Stimulated activated CD4-positive, alpha-beta T cell treated with anti-CD3 and anti-CD28 coated beads, Interleukin-15, amount 100 ng/mL, for 1 hour (primary cell): ENCODE measurements around the gene STPG4.

ENCODE experiments used
- DNase-seq, 2 donors: peaks; one replicate each; pipeline ENCODE4 v3.0.0-alpha.2; 2020; ENCODE audit warnings: low read depth in 1 of 2, low spot score in 1 of 2

The STPG4 gene

DNA sequence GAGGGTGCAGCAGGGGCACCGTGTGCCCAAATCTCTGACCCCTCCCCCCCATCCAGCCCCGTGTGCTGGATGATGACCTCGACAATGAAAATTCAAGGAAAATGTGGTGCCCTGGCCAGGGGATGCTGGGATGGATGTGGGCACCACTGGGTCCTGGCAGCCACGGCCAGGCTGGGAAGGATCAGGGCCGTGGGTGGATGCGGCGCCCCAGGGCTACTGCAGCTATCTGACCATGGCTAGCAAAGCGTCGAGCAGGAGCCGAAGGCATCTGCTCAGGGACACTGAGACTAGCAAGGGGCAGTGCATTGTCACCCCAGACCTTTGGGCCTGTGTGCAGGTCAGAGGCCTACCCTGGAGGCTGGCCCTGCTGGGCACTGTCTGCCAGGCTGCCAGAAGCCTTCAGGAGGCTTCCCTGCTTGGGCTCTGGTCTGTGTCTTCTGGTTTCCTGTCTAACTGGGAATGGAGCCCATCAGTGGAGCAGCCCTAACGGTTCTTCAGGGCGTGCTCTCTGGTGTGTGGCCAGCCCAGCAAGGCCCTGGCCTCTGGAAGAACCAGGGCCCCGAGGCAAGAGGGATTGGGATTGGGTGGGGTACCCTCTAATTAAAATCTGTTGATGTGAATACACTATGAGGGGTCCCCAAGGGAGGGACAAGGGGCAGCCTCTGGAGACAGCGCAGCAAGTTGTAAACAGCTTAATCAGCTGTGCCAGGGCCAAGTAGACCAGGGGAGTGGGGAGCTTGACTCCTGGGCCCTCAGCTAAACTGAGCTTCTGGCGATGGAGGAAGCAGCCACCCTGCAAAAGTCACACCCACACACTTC is 98.0 kb downstream of the STPG4 start:
- no peak for DNase-seq

DNA sequence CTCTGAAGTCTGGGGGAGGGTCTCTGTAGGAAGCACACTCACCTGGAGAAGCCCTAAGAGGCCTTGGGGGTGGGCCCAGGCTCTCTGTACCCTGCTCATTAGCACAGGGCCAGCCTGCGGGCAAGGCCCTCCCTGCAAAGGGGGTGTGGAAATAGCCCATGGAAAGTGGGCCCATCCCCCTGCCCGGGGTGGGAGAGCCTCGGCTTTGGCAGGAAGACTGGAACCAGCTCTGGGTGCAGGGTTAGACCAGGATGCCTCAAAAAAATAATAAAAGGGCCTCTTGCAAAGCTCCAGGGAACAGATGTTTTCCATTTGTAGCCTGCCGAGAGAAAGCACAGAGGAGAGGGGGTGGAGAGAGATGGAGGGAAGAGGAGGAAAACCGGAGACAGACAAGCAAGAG is 98.7 kb downstream of the STPG4 start:
- DNase-seq = no peak

DNA sequence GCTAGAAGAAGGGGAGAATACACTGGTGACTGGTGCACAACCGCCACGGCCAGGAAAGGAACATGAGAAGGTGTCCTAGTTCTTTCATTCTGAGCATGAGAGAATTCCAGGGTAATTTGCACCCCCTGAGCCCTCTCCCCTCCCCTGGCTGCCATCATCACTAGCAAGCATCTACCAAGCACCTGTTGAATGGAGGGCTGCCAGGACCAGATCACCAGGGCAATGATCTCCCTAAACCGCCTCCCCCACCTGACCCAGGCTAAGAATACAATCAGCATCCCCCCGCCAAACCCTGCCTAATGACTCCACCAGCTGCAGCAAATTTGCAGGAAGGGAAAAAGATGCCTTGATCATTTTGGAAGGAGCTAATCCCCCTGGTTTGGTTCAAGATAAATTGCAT is 100.2 kb downstream of the STPG4 start:
- no peak for DNase-seq

DNA sequence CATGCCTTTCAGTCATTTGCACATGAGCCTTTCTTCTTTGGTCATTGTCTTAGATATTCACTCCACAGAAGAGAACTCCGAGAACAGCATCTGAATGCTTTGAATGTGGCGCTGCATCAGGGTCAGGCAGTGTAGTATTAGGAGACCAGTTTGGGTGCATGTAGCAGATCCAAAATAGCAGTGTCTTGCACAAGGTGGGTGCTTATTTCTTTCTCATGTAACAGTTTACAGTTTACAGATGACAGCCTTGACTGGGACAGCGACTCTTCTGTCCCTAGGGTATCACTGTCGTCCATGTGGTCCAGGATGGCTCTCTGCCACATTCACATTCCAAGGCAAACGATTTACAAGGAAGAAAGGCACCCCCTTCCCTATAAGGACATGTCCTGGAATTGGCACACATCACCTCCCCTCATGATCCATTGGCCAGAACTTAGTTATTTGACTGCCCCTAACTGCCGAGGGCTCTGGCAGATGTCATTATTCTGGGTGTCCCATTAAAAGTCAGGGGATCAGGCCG is 101.0 kb downstream of the STPG4 start:
- no peak for DNase-seq

DNA sequence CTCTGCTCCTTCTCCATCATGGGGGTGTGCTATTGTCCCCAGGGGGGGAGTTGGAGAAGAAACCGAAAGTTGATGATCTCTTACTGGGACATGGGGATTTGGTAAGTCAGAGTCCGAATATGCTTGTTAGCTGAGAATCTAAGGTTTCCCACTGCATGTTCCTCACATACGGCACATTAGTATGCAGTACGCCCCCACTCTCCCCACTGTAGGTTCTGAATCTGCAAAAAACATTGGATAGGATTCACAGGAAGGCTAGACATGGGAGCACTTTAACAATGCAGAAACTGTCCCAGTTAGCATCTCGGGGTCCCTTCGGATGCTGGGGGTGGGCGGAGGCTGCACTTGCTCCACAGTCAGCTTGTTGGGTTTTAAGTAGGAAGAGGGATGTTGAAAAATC is 102.3 kb downstream of the STPG4 start:
- no peak for DNase-seq

DNA sequence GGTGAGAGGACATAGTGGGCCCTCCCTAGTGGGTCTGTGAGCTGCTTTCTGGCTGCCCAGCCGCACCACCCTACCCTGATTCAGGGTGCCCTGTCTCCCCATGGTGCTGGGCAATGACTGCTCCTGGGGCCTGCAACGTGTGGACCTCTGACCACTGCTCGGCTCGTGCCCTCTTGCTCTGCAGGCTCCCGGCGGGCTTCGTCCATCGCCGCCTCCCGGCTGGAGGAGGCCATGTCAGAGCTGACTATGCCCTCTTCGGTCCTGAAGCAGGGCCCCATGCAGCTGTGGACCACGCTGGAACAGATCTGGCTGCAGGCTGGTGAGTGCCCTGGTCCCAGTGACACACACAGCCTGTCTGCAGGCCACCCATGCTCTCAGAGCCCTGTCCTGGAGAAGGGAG is 103.5 kb downstream of the STPG4 start:
- no peak for DNase-seq

DNA sequence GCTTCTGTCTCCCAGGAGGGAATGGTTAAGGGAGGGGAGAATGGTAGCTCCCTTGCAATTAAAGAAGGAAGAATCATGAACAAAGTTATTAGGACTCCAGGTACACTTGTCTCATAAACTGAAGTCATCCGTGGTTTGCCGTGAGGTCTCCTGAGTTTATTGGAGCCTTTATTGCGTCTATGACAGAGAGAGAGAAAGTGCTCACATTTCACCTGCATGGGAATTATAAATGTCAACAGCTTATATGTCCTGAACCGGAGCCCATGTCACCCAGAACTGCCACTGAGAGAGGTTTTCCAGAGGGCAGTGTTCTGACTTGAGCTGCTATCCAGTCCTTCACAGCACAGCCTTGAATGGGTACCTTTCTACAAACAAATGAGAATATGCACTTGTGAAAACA is 104.3 kb downstream of the STPG4 start:
- DNase-seq = no peak

DNA sequence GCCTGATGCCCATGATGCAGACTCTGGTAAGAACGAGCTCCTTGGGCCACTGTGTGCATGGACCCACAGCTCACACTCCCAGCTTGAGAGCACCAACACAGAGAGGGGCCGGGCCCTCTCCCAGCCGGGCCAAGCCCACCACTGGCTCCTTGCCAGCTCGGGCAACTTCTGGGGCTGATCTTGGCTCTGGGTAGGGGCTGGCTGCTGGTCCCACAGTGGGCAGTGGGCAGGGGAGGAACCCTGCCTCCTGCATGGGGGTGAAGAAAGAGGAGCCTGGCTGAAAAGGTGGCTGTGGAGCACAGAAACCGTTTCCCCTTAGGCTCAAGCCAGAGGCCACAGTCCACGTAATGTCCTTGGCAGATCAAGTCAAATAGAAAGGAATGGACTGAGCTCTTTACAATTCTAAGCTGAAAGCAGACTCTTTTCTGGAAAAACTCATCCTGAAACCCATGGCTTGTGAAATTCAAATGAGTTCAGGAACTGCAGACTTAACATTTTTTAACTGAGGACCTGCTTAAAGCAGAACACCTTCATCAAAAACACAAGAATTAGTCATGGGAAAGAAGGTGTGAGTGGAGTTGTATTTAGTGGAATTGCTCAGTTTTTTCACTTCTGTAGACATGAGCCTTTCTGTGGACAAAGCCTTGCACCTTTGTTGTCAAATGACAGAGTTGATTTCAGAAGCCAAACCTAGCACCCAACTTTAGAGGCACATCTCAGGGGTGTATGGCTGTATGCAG is 104.9 kb downstream of the STPG4 start:
- DNase-seq = no peak

DNA sequence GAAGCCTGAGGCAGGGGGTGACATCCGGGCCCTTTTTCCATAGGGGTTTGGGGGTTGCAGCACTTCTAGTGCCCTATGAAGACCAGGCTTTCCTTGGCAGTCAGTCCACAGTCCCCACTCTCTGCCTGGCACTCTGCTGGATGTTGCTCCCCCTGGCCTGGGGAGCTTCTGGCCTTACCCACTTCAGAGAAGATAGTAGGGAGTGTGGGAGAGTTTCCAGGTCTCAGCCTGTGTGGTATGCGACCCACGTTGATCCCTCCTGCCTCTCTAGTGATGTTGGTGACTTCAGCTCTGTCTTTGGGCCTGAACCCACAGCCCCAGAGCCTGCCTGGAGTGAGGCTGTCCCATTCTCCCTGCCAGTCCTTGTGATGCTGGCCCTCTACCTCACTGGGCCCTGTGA is 105.6 kb downstream of the STPG4 start:
- DNase-seq = no peak

DNA sequence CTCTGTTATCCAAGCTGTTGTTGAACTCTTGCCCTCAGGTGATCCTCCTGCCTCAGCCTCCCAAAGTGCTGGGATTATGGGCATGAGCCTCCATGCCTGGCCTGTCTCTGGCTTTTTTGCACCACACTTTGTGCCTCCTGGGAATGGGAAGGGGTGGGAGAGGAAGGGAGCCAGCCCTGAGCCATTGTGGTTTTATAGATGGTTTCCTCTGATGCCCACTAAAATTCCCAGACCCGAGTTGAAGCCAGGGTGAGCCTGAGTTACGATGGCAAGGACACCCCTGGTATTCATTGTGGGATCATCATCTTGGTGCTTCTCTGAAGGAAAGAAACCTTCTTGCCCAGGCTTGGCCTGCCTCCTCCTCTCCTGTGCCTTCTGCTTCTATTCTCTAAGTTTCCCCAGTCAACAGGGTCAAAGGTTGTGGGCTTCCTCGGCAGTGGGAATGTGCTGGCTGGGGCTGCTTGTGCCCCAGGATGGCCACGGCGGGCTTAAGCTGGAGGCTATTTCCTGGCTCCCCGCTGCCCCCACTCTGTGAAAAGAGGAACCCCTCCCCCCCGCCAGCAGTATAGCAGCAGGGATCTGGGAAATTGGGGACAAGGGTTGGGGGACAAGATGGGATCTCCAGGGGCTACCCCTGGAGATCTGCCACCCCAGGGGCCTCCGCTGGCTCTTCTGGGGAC is 106.2 kb downstream of the STPG4 start:
- DNase-seq = no peak

DNA sequence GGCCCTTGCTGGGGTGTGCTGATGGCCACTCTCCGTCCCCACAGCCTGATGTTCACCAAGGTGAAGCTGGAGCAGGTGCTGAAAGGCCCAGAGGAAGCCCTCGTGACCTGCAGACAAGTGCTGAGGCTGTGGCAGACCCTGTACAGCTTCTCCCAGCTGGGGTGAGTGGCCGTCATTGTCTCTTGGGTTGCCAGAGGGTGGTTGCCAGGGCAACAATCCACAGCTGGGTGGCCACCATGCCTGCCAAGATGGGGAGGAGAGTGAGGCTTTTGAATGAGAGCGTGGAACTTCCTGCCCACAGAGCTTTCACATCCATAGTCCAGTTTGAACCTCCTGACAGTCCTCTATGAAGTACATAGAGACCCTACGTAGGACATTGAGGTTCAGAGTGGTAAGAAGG is 108.8 kb downstream of the STPG4 start:
- DNase-seq = no peak

DNA sequence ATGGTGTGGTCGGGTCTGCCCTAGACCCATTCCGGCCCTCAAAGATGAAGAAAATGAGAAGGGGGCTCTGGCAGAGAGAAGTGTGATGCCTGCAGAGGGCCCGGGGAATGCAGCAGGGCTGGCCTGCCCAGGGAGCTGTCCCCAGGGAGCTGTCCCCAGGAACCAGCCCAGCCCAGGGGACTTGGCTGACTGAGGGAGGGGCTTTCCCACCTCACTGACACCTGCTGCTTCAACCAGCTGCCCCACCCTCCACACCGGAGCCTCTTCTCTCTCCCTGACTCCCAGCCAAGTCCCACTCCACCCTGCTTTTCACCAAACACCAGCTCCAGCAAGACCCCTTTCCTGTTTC is 111.2 kb downstream of the STPG4 start:
- DNase-seq = no peak

DNA sequence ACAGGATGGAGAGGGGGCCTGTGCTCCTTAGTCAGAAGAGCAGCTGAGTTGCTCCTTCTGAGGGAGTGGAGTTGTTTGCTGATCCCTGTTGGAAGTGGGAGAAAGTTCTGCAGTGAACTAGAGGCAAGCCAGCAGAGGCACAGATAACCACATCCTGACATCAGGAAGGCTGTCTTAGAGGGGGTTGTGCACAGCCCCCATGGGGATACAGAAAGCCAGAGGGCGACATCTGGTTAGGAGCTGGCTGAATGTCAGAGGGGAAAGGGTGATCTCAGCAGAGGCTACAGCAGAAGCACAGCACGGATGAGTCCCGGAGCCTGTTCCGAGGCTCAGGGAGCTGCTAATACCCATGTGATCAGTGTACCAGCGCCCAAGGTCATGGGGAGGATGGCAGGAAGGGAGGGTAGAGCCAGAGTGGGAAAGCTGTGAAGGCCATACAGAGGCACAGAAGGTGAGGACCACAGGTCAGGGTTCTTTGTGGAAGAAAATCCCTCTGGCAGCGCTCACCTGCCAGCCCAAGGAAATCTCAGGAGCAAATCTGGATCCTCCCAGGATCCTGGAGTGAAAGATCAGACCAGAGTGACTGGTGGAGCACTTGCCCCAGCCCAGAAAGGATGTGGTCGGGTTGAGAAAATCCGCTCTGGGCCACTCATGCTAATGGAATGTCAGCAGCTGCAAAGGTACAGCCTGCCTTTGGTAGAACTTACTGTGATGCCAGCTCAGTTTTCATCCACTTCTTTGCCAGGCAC is 111.8 kb downstream of the STPG4 start:
- no peak for DNase-seq

DNA sequence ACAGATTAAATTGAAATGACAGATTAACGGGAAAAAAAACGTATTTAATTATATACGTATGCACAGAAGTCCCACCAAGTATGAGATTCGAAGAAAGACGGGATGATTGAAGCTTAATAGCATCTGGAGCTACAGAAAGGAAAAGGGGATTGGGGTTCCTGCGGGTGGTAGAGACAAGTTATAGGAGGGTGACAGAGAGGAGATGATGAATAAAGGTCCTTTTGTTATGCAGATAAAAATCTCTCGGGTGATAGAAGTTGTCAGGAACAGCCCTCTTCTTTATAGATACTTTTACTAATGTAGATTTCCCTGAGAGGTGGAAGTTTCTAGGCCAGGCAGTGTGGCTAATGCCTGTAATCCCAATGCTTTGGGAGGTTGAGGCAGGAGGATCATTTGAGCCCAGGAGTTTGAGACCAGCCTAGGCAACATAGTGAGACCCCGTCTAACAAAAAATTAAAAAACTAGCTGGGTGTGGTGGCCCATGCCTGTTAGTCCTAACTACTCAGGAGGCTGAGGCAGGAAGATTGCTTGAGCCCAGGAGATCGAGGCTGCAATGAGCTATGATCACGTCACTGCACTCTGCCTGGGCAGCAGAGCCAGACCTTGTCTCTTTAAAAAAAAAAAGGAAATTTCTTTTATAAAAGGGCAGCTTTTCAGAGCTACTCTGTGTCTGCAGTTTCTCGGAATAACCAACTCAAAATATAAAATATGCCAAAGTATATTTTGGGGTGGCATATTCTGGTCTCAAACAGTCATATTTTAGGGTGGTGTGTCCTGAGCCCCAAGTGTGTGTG is 113.0 kb downstream of the STPG4 start:
- DNase-seq = no peak

DNA sequence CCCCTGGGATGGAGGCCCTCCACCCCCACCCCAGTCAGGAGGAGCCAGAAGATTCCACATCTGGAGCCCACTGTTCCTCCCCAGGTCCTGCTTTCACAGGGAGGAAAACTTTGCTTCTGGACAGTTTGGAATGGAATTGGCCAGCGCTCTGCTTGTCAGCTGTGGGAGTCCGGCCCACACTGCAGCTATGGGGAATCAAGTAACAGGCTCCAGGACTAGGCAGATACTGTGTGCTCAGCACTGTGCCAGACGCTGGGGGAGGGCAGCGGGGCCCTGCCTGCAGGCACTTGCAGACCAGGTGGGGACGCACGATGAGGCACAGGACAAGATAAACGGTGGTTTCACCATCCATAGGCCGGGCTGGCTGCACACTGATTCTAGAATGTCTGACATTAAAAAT is 114.0 kb downstream of the STPG4 start:
- no peak for DNase-seq

DNA sequence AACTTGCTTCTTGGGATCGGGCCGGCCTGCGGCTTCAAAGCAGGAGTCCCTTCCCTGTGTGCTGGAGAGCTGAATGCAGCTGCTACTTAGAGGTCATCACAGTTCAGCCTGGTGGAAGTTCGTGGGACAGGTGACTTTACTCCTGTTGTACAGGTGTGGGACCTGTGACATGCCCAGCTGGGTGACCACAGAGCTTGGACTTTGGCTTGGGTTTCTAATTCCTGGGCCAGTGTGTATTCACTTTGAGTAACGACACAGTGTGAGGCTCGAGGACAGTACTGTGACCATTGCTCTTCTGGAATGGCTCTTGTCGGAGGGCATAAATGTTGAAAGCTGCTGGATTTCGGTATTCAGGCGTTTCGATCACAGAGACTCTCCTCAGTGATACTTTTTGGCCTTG is 114.5 kb downstream of the STPG4 start:
- DNase-seq = no peak

DNA sequence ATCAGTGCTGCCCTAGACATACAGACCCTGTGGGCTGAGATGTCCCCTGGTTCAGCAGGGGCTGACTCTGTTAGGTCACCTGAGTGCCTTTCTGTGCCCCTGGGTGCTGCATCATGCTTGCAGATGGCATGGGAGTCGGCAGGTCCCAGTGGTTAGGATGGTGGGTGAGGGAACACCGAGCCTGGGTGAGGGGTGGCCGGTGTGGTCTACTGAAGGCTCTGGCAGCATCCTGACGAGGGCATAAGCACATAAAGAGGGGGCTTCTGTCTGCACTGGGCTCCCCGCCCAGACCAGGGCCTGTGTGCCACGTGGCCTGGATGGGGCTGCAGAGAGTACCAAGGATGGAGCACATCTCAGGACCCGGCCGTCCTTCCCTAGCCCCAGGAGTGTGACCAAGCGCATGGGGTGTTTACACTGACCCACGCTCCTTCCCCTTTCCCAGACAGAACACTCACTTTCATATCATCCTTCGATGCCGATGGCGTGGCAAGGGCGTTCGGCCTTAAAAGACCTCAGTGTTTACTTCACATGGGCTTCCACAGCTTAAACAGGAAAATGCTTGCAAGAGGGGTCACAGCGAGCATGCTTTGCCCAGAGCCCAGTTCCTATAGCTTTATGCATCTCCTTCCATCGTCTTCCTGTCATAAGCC is 115.1 kb downstream of the STPG4 start:
- no peak for DNase-seq

DNA sequence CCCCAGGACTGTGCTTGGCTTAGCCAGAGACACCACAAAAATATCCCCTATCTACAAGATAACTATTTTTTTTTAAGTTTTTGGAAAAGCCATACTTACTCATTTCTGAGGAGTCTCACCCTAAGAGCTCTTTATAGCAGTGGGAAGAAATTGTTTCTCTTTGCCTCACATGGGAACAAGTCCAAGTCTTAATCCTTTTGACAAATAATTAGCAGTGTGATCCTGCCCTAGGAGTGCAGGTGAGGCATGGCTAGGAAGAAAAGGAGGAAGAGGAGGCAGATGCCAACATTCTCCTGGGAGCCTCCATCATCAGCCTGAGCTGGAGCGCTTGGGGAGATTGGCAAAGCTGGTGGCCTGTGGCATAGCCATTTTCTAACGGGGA is 115.6 kb downstream of the STPG4 start:
- no peak for DNase-seq

DNA sequence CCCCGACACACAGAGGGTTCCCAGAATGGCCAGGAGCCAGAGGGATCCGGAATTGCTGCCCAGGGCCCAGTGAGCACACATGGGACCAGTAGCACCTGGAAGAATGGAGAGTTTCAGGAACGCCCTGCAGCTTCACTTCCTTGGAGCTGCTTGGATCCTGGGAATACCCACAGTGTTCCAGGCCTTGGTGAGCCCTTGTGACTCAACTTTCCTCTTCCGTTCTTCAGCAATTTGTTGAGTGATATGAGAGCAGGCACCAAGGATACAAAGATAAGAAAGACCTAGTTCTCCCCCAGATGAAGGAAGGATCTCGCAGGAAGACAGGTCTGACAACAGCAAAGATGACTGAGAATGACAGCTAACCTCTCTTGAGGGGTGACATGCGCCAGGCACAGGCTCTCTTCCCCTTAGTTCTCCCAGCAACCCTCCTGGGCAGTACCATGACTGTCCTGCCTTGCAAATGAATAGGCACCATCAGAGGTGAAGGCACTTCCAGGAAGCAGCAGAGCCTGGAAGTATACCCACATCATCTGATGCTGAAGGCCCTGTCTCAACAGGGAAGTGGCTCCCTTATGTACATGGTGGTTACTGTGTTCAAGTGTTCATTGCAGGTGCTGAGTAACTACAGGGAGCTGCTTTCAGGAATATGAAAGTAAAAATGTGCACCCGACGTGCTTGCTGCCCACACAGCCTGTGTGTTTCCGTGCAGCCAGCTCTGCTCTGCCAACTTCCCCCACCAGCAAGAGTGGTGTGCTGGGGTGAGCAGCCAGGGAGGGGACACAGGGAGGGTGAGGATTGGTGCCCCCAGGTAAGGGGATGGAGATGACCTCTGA is 116.2 kb downstream of the STPG4 start:
- DNase-seq = no peak
